HUDEP-2 (cell line): ENCODE data around the gene FOXD4L4.
"Not testable (repeated sequence)": the region's sequence is repeated elsewhere in the genome, so short reads cannot be mapped to it uniquely, and the experiment has no call there.

Experiments
- DNase-seq, 76 experiments: peaks; one replicate each; lab custom pipeline; 2025; ENCODE audit not compliant: unreplicated experiment in 76 of 76; lab: John Stamatoyannopoulos, UW

The FOXD4L4 gene

GRCh38 chr9:65737096-65737564 lies at the start of gene FOXD4L4:
TSS of gene FOXD4L4 (plus strand) at chr9:65737146. CDS start at chr9:65737146, 0 bp downstream.
- DNase-seq: not testable (repeated sequence)

GRCh38 chr9:65703550-65703949 lies 33.4 kb upstream of the FOXD4L4 start:
- not testable (repeated sequence) for DNase-seq

GRCh38 chr9:65714445-65714844 lies 22.5 kb upstream of the FOXD4L4 start:
- not testable (repeated sequence) for DNase-seq

- not testable (repeated sequence) for DNase-seq
Measured at GRCh38 chr9:65738133-65738532, 1.2 kb downstream of the FOXD4L4 start.
